Measurements from ENCODE around the gene EDDM3A. TPM values are rescaled to one million over a fixed set of nuclear protein-coding genes. Genes with fewer than 3 reads are reported as not detected.
"Not testable (repeated sequence)": the region's sequence is repeated elsewhere in the genome, so short reads cannot be mapped to it uniquely, and the experiment has no call there.

Gene EDDM3A
- polyA plus RNA-seq, 2 of the 4 experiments (the other 2 are of a cell fraction), result not detected

DNA sequence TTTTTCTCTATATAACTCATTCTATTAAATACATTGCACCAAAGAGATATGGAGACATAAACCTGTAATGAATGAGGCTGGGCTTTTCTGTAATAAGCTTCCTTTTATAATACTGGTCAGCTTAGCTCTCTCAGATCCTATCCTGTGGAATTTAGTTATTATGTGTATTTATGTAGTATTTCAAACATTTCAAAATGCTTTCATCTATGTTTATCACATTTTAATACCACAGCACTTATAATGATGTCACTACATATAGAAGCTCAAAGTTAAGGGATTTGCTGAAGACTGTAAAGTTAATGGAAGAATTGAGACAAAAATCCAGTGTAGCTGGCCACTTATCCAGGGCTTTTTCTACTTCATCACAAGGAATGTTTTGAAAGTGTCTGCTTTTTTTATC lies 45.8 kb upstream of the EDDM3A start:
- ATAC-seq, result no peak

DNA sequence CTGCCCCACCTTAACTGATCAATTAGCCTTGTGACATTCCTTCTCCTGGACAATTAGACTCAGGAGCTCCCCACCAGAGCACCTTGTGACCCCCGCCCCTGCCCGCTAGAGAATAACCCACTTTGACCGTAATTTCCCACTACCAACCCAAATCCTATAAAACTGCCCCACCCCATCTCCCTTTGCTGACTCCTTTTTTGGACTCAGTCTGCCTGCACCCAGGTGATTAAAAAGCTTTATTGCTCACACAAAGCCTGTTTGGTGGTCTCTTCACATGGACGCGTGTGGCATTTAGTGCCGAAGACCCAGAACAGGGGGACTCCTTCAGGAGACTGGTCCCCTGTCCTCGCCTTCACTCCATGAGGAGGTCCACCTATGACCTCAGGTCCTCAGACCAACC lies 44.7 kb upstream of the EDDM3A start:
- H3K4me3 ChIP-seq; DNase-seq (ENCODE audit: low read depth in 1 of 2, low spot score in 1 of 2); H3K27ac ChIP-seq; FAIRE-seq; H3K4me1 ChIP-seq; ATAC-seq; H3K9me3 ChIP-seq; POLR2A ChIA-PET; H3K4me2 ChIP-seq: not testable (repeated sequence)
- 84% methylated on average over 7 of the region's 7 CpGs for WGBS (ENCODE audit: missing lambda C conversion rate)
- CTCF ChIA-PET, result interaction anchor here (0.6 to 2.3 kb wide), 7 partner anchors 66 to 339 kb away, joined by 3 to 12 read pairs (median 6); no protein-coding TSS in a partner anchor

More for the DNA sequence above, 45.8 kb upstream of the EDDM3A start:
- Histone ChIP-seq H3K4me1 (0 out of 3 replicates have a peak, but pooled peaks cover 3% of the 10 kb centered on the region), H3K9me3 (no peaks in the 10 kb centered on the region), H3K4me3 (no peak overlapping the region), H3K27ac (no peak overlapping the region), H3K4me2 (no peak overlapping the region)
- no peak for DNase-seq (ENCODE audit: low read depth in 1 of 2, low spot score in 1 of 2)
- FAIRE-seq, result no peak
- TF ChIP-seq HOXB13 (CRISPR knock-in tag; IDR thresholded peaks at IDR 0.05; ENCODE audit: low read depth) (no peak), HEYL (CRISPR knock-in tag; IDR thresholded peaks at IDR 0.05) (no peak), TFCP2L1 (CRISPR knock-in tag; IDR thresholded peaks at IDR 0.05) (no peak), HOXB5 (CRISPR knock-in tag; IDR thresholded peaks at IDR 0.05) (no peak)
- TF ChIP-seq, protein P1, sequence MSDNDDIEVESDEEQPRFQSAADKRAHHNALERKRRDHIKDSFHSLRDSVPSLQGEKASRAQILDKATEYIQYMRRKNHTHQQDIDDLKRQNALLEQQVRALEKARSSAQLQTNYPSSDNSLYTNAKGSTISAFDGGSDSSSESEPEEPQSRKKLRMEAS (IDR thresholded peaks at IDR 0.05), result no peak
- TF ChIP-seq, protein P2, sequence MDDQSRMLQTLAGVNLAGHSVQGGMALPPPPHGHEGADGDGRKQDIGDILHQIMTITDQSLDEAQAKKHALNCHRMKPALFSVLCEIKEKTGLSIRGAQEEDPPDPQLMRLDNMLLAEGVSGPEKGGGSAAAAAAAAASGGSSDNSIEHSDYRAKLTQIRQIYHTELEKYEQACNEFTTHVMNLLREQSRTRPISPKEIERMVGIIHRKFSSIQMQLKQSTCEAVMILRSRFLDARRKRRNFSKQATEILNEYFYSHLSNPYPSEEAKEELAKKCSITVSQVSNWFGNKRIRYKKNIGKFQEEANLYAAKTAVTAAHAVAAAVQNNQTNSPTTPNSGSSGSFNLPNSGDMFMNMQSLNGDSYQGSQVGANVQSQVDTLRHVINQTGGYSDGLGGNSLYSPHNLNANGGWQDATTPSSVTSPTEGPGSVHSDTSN (IDR thresholded peaks at IDR 0.05), result no peak
- CTCF ChIA-PET, result interaction anchor here (1.0 to 2.3 kb wide), 11 partner anchors 9 to 340 kb away, joined by 3 to 12 read pairs (median 4); no protein-coding TSS in a partner anchor
- POLR2A ChIA-PET, result no interaction called here

DNA sequence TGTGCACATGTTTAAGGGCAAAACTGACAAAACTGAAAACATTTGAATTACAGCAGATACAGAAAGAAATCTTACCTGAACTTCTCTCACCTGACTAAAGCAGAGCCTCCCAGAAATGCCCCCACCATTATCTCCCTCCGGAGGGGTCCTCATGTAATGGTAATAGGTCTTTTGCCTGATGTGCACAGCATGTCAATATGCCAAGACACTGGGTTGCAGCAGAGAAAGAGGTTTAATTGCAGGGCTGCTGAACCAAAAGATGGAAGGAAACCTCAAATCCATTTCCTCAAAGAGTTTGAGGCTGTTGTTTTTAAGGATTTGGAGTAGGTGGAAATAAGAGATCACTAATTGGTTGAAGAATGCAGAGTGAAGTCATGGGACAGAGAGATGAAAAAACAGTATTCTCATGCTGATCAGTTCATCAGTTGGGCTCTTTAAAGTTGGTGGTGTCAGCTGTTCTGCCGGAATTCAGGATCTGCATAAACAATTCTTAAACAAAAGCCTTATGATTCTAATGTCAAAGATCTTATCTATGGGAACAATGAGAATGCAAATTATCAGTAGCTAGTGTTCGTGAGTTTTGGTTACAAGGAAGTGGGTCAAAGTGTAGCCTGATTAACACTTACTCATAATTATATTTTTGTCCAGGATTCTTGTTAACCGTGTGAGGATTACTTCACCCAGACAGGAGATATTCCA lies 38.9 kb upstream of the EDDM3A start:
- H3K4me3 ChIP-seq, result no peak overlapping the region
- ChIA-PET CTCF (interaction anchor here (1.2 to 2.0 kb wide), 5 partner anchors 11 to 264 kb away, joined by 3 to 9 read pairs (median 7); no protein-coding TSS in a partner anchor), POLR2A (no interaction called here)
- ATAC-seq (no peak), DNase-seq (ENCODE audit: low read depth in 1 of 2, low spot score in 1 of 2) (no peak), FAIRE-seq (no peak)
- 61% methylated on average over 4 of the region's 4 CpGs for WGBS (ENCODE audit: missing lambda C conversion rate)
- no peak overlapping the region for H3K27ac ChIP-seq
- TF ChIP-seq, protein P3, sequence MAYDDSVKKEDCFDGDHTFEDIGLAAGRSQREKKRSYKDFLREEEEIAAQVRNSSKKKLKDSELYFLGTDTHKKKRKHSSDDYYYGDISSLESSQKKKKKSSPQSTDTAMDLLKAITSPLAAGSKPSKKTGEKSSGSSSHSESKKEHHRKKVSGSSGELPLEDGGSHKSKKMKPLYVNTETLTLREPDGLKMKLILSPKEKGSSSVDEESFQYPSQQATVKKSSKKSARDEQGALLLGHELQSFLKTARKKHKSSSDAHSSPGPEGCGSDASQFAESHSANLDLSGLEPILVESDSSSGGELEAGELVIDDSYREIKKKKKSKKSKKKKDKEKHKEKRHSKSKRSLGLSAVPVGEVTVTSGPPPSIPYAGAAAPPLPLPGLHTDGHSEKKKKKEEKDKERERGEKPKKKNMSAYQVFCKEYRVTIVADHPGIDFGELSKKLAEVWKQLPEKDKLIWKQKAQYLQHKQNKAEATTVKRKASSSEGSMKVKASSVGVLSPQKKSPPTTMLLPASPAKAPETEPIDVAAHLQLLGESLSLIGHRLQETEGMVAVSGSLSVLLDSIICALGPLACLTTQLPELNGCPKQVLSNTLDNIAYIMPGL (CRISPR knock-in tag; IDR thresholded peaks at IDR 0.05; ENCODE audit: borderline replicate concordance), result no peak
- TF ChIP-seq EHMT2 (IDR thresholded peaks at IDR 0.05; ENCODE audit: low read depth) (no peak), JUNB (IDR thresholded peaks at IDR 0.05) (no peak), HOXB5 (CRISPR knock-in tag; IDR thresholded peaks at IDR 0.05) (no peak), NFE2L2 (conservative IDR thresholded peaks at IDR 0.05; ENCODE audit: low read length) (no peak), MAFK (IDR thresholded peaks at IDR 0.05; ENCODE audit: partially characterized antibody) (no peak), ZC3H11A (IDR thresholded peaks at IDR 0.05) (no peak), RFX5 (IDR thresholded peaks at IDR 0.05) (no peak), CHD4 (IDR thresholded peaks at IDR 0.05; ENCODE audit: borderline replicate concordance) (no peak), TFCP2L1 (CRISPR knock-in tag; IDR thresholded peaks at IDR 0.05) (no peak), MAZ (IDR thresholded peaks at IDR 0.05; ENCODE audit: borderline replicate concordance, low read depth, low read length) (no peak), MYC (IDR thresholded peaks at IDR 0.05; ENCODE audit: borderline replicate concordance, low read length) (no peak), CHD2 (IDR thresholded peaks at IDR 0.05; ENCODE audit: low read length, partially characterized antibody) (no peak)
- TF ChIP-seq, protein P4, sequence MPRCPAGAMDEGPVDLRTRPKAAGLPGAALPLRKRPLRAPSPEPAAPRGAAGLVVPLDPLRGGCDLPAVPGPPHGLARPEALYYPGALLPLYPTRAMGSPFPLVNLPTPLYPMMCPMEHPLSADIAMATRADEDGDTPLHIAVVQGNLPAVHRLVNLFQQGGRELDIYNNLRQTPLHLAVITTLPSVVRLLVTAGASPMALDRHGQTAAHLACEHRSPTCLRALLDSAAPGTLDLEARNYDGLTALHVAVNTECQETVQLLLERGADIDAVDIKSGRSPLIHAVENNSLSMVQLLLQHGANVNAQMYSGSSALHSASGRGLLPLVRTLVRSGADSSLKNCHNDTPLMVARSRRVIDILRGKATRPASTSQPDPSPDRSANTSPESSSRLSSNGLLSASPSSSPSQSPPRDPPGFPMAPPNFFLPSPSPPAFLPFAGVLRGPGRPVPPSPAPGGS (IDR thresholded peaks at IDR 0.05), result no peak
- H3K4me1 ChIP-seq, result peaks cover 7% of the 10 kb centered on the region; the same call in 2 of the 3 replicates
- H3K4me2 ChIP-seq, result no peak overlapping the region; the same call in 2 of the 3 replicates
- no peaks in the 10 kb centered on the region for H3K9me3 ChIP-seq

Data from A549 (cell line).